Left ventricle myocardium inferior (tissue), 1 donor: ENCODE measurements around the gene PELO. TPM values are rescaled to one million over a fixed set of nuclear protein-coding genes. Genes with fewer than 3 reads are reported as not detected.
A peak's percentile ranks its signal among the peaks of the same experiment; 100 is the strongest.

Experiments
- DNase-seq: peaks from one replicate; pipeline ENCODE4 v3.0.0-alpha.2; 2020
- H3K27ac ChIP-seq: fragments of 200-600 bp; replicated peaks from 2 replicates; pipeline ENCODE4 v1.8.0; 2021
- H3K27me3 ChIP-seq: fragments of 200-600 bp; 2 replicates; pipeline ENCODE4 v1.8.0; 2021; ENCODE audit warnings: low read depth
- H3K36me3 ChIP-seq: fragments of 200-600 bp; 2 replicates; pipeline ENCODE4 v1.8.0; 2021
- H3K4me1 ChIP-seq: fragments of 200-600 bp; 2 replicates; pipeline ENCODE4 v1.8.0; 2021
- H3K4me3 ChIP-seq: fragments of 200-600 bp; 2 replicates; pipeline ENCODE4 v1.8.0; 2021; ENCODE audit warnings: mild to moderate bottlenecking, moderate library complexity
- H3K9me3 ChIP-seq: fragments of 200-600 bp; replicated peaks from 2 replicates; pipeline ENCODE4 v1.8.0; 2021
- CTCF ChIP-seq: fragments of 200-600 bp; IDR thresholded peaks from 2 replicates; pipeline ENCODE4 v1.8.0; 2021; ENCODE audit warnings: antibody characterized with exemption, mild to moderate bottlenecking, borderline replicate concordance
- intact Hi-C: fragments of 100-400 bp; cut with micrococcal nuclease; formaldehyde crosslinking; loops from one replicate; pipeline ENCODE4 v1.11.0; 2022
- total RNA-seq: library from RNA; stranded (reverse); fragmentation: NEBNext Ultra II Directional; extraction: Animal tissue kit (Norgen Biotek cat#: 25700); gene quantifications from one replicate; pipeline ENCODE4 v1.2.1, GENCODE V29; 2021
- donor health status: DM: no; HTN: yes; CAD: no; lungs with severe emphysema.

PELO gene
- total RNA-seq, 1 donor from 2014 or later: 19.7 TPM

- Histone ChIP-seq H3K27ac (peak overlapping the region; percentile 51), H3K36me3 (no peaks in the 10 kb centered on the region), H3K4me3 (no peak overlapping the region), H3K4me1 (peaks cover 90% of the 10 kb centered on the region), H3K27me3 (no peaks in the 10 kb centered on the region), H3K9me3 (no peaks in the 10 kb centered on the region)
- DNase-seq: no peak
- TF ChIP-seq CTCF: no peak
- intact Hi-C loops: no loop called here
Observed at GRCh38 chr5:52809884-52810283, 22.2 kb downstream of the PELO start.

- Histone ChIP-seq H3K27me3 (no peaks in the 10 kb centered on the region), H3K4me3 (no peak overlapping the region), H3K27ac (peak overlapping the region; percentile 51), H3K4me1 (peaks cover 90% of the 10 kb centered on the region), H3K9me3 (no peaks in the 10 kb centered on the region), H3K36me3 (no peaks in the 10 kb centered on the region)
- TF ChIP-seq CTCF: no peak
- DNase-seq: no peak
- intact Hi-C loops: no loop called here
Observed at GRCh38 chr5:52810426-52810825, 22.7 kb downstream of the PELO start.

GRCh38 chr5:52811067-52811749 lies 23.5 kb downstream of the PELO start:
- DNase-seq: no peak
- H3K9me3 ChIP-seq: no peaks in the 10 kb centered on the region
- peak overlapping the region; percentile 2 for H3K27ac ChIP-seq
- H3K4me3 ChIP-seq: no peak overlapping the region
- intact Hi-C loops: no loop called here
- H3K27me3 ChIP-seq: no peaks in the 10 kb centered on the region
- TF ChIP-seq CTCF: no peak
- H3K36me3 ChIP-seq: no peaks in the 10 kb centered on the region
- peaks cover 86% of the 10 kb centered on the region for H3K4me1 ChIP-seq

- H3K4me1 ChIP-seq: peaks cover 69% of the 10 kb centered on the region
- peak overlapping the region; percentile 47 for H3K27ac ChIP-seq
Observed at GRCh38 chr5:52814352-52815148, 26.8 kb downstream of the PELO start.

GRCh38 chr5:52817818-52818217 lies 30.1 kb downstream of the PELO start:
- Histone ChIP-seq H3K27ac (peak overlapping the region; percentile 2), H3K27me3 (no peaks in the 10 kb centered on the region), H3K4me1 (peaks cover 63% of the 10 kb centered on the region), H3K9me3 (no peaks in the 10 kb centered on the region), H3K36me3 (no peaks in the 10 kb centered on the region), H3K4me3 (no peak overlapping the region)
- intact Hi-C loops: no loop called here
- TF ChIP-seq CTCF: no peak
- no peak for DNase-seq

More at GRCh38 chr5:52814352-52815148, 26.8 kb downstream of the PELO start:
- H3K9me3 ChIP-seq: no peaks in the 10 kb centered on the region
- no peaks in the 10 kb centered on the region for H3K36me3 ChIP-seq
- no peak overlapping the region for H3K4me3 ChIP-seq
- intact Hi-C loops: no loop called here
- TF ChIP-seq CTCF: no peak
- no peaks in the 10 kb centered on the region for H3K27me3 ChIP-seq
- no peak for DNase-seq
